Superior temporal gyrus (tissue), 1 donor: ENCODE results near the gene NPEPPS.
"Not testable (repeated sequence)": the region's sequence is repeated elsewhere in the genome, so short reads cannot be mapped to it uniquely, and the experiment has no call there.

ENCODE experiments used
- DNase-seq: peaks from one replicate; pipeline ENCODE4 v3.0.0-alpha.2; 2016; ENCODE audit errors: extremely low spot score

Gene NPEPPS, protein sequence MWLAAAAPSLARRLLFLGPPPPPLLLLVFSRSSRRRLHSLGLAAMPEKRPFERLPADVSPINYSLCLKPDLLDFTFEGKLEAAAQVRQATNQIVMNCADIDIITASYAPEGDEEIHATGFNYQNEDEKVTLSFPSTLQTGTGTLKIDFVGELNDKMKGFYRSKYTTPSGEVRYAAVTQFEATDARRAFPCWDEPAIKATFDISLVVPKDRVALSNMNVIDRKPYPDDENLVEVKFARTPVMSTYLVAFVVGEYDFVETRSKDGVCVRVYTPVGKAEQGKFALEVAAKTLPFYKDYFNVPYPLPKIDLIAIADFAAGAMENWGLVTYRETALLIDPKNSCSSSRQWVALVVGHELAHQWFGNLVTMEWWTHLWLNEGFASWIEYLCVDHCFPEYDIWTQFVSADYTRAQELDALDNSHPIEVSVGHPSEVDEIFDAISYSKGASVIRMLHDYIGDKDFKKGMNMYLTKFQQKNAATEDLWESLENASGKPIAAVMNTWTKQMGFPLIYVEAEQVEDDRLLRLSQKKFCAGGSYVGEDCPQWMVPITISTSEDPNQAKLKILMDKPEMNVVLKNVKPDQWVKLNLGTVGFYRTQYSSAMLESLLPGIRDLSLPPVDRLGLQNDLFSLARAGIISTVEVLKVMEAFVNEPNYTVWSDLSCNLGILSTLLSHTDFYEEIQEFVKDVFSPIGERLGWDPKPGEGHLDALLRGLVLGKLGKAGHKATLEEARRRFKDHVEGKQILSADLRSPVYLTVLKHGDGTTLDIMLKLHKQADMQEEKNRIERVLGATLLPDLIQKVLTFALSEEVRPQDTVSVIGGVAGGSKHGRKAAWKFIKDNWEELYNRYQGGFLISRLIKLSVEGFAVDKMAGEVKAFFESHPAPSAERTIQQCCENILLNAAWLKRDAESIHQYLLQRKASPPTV

DNA sequence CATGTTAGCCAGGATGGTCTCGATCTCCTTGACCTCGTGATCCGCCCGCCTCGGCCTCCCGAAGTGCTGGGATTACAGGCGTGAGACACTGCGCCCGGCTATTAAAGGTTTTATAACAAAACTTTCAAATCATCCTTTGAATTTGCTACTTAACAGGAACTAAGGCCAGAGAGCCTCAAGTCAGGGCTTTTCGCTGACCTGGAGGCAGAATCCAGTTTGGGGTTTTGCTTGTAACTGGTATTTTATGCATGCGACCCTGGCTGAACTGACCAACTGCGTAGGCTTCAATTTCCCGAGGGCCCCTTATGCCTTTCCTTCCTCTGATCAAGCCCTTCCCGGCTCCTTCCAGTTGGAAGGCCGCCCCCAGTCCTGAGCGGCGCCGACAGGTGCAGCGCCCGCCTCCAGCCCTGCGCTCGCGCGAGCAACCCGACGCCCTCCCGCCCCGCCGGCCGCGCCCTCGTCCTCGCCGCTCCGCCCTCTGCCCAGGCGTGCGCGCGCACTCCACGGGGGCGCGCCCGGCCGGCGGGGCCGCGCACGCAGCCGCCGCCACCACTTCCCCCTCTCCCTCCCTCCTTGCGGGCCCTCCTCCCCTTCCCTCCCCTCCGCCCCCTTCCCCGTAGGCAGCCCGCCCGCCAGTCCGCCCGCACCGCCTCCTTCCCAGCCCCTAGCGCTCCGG lies at the start of gene NPEPPS:
Gene NPEPPS (plus strand): TSS at position 552 of the 676 bp plus-strand sequence. CDS start 193 bp downstream, outside the sequence.
- peak; percentile 64 for DNase-seq

GRCh38 chr17:47491841-47492212 lies 39.1 kb upstream of the NPEPPS start:
- not testable (repeated sequence) for DNase-seq

GRCh38 chr17:47499074-47499473 lies 31.8 kb upstream of the NPEPPS start:
- DNase-seq = not testable (repeated sequence)

DNA sequence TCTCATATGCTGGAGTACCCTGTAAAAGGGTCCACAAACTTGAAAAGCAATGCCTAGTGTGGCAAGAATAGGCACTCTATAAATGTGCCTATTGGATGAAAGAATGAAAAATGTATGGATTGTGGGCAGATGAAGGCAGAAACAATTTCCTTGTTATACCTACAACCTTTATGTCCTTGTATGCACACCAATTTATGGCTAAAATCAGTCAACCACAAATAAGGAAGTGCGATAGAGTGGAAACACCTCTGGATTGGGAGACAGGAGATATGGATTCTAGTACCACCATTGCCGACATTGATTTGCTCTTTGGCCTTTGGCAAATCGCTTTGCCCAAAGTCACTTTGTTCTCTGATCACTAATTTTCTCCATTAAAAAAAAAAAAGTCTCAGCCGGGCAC lies 31.4 kb upstream of the NPEPPS start:
- DNase-seq = not testable (repeated sequence)

DNA sequence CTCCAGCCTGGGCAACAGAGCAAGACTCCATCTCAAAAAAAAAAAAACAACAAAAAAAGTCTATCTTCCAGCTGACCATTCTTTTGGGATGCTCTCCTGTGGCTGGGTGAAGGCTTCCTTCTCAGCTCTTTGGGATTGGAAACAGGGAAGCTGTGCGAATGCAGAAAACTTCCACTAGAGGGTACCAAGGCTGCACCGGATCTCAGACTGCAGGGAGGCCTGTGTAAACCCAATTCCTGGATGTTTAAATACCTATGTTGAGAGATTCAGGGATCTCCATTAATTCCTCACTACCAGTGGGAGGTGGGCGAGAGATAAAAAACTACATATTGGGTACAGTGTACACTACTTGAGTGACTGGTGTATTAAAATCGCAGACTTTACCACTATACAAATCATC lies 30.3 kb upstream of the NPEPPS start:
- not testable (repeated sequence) for DNase-seq

DNA sequence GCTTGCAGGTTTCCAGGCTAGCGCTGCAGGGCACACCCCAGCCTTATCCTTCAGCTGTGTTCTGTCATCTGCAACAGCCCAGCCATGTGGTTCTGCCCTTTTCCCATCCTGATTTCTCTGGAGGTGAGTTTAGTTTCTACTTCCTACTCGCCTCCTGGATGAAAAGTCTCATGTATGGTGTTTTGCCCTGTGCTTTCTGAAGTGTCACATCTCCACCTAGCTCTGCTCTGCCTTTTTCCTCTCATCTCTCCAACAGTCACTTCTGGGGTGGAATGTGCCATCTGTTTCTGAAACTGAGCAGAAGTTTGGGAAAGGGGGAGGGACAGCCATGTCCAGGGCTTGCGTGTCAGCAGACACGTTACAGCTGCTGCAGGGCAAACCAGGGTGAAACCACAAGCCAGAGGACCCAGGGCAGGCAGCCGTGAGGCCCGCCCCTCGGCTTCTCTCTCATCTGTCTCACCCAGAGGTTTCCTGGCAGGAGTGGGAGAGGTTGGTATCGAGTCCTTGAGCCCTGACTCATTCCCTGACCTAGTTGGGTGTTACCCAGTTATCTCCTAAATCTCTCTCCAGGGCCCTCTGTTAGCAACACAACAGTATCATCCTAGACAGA lies 28.7 kb upstream of the NPEPPS start:
- DNase-seq = not testable (repeated sequence)

GRCh38 chr17:47502776-47503455 lies 28.0 kb upstream of the NPEPPS start:
- DNase-seq = not testable (repeated sequence)

DNA sequence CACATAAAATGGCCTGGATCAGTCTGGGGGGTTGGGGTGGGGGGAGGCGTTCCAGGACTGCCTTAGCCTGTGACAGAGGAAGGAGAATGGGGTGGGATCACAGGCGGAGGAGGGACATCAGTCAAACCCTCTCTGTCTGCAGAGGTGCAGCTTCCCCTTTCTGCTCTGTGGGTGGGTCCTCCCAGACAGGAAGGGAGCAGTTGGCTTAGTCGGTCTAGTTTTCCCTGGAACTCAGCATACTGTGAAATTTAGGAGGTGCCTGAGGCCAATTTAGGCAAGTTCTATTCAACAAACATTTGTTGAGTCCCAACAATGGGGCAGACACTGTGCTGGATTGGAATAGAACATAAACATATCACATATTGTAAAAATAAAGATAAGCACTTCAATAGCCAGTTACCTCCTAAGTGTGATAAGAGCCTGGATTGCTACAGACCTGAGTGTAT lies 19.2 kb upstream of the NPEPPS start:
- not testable (repeated sequence) for DNase-seq

GRCh38 chr17:47513301-47513700 lies 17.6 kb upstream of the NPEPPS start:
- DNase-seq = not testable (repeated sequence)

GRCh38 chr17:47518880-47519279 lies 12.0 kb upstream of the NPEPPS start:
- not testable (repeated sequence) for DNase-seq

- not testable (repeated sequence) for DNase-seq
These were observed 11.5 kb upstream of the NPEPPS start for GRCh38 chr17:47519365-47519764.

- not testable (repeated sequence) for DNase-seq
These were observed 10.6 kb upstream of the NPEPPS start for GRCh38 chr17:47520279-47520678.

GRCh38 chr17:47521434-47521833 lies 9.5 kb upstream of the NPEPPS start:
- DNase-seq = not testable (repeated sequence)

DNA sequence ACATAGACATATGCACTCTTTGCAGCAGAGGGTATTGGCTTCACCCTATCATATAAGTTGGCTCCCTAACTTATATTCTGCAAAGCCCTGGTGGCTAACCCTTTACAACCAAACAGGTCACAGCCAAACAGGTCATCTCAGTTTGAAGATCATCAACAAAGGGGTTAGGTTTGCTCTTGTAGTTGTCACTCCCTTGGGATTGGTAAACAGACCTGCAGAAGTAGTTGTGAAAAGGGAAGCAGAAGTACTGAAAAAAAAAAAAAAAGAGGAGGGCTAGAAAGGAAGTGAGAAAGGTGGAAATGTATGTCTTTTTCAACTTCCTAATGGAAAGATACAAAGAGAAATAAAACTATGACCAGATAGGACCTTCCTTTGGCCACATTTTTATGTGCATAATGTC lies 8.6 kb upstream of the NPEPPS start:
- not testable (repeated sequence) for DNase-seq

GRCh38 chr17:47531233-47531820 lies 419 bp downstream of the NPEPPS start:
- DNase-seq = not testable (repeated sequence)

DNA sequence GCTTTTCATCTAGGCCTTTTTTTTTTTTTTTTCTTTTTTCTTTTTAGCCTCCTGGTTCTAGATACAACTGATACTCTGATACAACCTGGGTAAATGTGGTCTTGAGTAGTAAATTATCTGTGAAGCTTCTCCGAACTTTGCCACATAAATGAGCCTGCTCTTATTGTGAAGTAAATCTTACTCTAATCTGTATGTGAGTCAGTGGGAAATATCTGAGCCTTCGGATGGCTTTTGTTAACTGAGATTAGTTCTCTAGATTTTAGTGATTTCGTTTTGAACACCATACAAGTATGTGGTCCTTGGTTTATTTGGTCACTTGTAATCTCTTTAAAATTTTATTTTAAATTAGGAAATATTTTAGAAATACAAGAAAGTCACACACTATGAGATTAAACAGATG lies 8.2 kb downstream of the NPEPPS start:
- DNase-seq = not testable (repeated sequence)

GRCh38 chr17:47541676-47542075 lies 10.8 kb downstream of the NPEPPS start:
- not testable (repeated sequence) for DNase-seq

GRCh38 chr17:47544327-47544726 lies 13.4 kb downstream of the NPEPPS start:
- DNase-seq = not testable (repeated sequence)

DNA sequence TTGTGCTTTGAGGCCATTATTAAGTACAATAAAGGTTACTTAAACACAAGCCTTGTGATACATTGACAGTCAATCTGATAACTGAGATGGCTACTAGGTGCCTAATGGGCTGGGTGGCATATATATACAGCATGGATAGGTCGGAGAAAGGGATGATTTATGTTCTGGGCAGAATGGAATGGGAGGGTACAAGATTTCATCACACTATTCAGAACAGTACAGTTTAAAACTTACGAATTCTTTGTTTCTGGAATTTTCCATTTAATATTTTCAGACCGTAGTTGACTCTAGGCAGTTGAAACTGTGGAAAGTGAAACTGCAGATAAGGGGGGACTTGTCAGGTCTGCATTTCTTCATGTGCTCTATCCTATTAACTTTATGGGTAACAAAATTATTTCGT lies 23.8 kb downstream of the NPEPPS start:
- DNase-seq = not testable (repeated sequence)

DNA sequence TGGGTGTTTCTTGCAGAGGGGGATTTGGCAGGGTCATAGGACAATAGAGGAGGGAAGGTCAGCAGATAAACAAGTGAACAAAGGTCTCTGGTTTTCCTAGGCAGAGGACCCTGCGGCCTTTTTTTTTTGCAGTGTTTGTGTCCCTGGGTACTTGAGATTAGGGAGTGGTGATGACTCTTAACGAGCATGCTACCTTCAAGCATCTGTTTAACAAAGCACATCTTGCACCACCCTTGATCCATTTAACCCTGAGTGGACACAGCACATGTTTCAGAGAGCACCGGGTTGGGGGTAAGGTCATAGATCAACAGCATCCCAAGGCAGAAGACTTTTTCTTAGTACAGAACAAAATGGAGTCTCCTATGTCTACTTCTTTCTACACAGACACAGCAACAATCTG lies 25.2 kb downstream of the NPEPPS start:
- DNase-seq = not testable (repeated sequence)
